Fibroblast of peridontal ligament (primary cell): ENCODE measurements around the gene CCDC122.
A peak's percentile ranks its signal among the peaks of the same experiment; 100 is the strongest.

ENCODE experiments used
- DNase-seq: peaks from one replicate; pipeline ENCODE4 v3.0.0-alpha.2; 2010; ENCODE audit errors: extremely low read depth

Gene CCDC122

DNA sequence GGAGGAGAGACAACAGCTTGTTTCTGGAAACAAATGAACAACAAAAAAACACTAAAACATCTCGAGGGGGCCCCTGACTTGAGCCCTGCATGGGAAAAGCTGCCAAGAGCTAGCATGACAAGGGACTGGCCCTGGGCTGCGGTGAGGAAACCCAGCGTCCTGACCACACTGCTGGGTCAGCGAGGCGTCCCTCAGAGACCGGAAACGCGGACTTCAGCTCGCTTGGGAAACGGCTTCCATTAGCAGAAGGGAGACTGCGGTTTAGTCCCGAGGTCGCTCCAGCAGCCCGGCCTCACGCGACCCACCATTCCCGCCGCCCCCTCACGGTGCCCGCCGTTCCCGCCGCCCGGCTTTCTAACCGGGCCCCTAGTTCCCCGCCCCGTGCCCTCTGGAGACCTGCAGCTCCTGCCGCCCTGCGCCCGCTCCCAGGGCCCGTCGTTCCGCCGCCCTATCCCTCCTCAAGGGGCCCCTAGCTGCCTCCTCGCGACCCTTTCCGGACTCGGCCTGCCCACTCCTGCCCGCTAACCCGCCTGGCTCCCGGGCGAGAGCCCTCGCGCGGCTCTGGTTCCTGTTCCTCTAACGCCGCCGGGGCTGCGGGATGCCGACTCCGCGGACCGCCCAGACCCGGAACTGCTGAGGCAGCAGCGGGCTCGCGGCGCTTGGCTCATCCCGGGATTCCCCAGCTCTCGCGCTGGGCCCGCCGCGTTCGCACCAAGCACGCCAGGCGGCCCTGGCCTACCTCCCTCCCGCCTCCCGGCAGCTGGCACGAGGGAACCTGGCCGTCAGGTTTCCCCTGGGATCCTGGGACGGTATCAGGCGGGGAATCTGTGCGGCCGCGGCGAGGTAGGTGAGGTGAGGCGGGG is at the start of gene CCDC122:
CCDC122 (minus strand) TSS at position 849 of the 863 bp plus-strand sequence. CDS start 10,364 bp downstream, outside the sequence.
- peak; percentile 75 for DNase-seq

DNA sequence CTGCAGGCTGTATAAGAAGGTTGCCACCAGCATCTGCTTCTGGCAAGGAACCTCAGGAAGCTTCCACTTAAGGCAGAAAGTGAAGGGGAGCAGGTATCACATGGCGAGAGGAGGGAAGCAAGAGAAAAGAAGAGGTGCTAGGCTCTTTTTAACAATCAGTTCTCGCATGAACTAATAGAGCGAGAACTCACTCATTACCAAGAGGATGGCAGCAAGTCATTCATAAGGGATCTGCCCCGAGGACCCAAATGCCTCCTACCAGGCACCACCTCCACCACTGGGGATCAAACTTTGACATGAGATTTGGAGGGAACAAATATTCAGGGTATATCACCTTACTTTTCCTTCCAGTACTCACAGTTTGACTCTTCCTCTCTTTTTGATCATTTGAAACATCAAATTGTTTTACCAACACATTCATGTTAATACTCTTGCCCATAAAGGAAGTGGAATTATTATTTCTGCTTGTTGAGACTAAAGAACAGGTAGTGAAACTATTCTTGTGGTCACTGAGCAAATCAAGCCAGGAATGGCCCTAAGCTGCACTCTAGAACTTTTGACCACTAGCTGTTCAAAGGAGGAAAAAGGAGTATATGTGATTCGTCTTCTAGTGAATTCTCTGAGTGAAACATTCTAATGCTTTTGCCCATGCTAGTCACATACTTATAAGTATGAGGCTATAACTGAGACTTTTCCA is 45.2 kb upstream of the CCDC122 start:
- no peak for DNase-seq

DNA sequence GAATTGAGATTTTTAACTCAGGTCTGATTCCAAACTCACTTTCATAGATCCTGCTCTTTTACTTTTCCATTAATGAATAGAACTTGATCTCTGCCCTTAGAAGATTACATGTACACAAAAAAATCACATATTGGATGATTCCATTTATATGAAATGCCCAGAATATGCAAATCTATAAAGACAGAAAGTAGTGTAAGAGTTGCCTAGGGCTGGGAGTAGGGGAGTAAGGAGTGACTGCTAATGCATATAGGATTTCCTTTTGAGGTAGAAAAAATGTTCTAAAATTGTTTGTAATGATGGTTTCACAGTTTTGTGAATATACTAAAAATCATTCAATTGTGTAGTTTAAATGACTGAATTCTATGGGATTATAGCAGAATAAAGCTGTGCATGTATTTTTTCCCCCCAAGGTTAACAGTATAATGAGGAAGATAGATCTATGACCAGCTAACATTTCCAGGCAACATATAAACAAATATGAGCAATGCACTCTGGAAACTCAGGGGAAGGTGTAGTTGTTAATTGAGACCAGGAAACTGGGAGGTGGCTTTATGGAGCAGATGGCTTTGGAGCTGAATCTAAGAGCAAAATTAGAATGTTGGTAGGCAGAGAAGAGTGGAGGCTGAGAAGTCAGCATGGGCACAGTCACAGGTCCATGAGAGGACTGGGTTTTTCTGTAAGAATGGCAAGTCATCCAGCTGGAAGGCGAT is 41.6 kb upstream of the CCDC122 start:
- DNase-seq, result no peak

DNA sequence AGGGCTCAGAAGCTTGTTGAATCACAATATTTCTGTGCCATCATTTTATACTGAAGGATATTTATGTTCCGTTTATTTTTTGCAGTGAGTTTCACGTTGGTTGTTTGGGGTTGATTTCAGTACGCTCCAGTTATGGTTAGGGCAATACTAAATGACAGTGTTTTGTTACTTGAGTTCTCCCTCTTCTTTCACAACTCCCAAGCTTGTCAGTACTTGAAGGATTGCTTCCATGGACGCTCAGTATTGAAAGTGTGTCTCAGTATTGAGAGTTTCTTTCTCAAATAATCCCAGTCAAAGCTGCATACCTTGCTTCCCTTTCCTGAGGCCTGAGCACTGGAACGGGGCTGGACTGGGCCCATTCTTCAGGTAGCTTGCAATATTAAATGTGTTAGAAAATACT is 39.1 kb upstream of the CCDC122 start:
- no peak for DNase-seq

DNA sequence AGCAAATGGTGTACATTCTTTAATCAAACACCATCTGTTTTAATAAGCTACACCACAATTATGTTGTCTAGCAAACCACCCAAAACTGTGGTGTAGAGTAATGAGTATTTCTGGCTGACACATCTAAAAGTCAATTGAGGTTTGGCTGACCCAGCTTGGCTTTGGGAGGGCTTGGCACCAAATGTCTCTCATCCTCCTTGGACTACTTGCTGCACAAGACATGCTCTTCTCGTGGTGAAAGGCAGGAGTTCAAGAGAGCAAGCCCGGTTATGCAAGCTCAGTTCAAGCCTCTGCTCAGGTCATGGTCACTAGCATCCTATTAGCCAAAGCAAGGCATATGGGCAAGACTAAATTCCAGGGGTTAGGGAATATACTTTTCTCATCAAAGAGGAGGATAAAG is 37.3 kb upstream of the CCDC122 start:
- peak; percentile 29 for DNase-seq

DNA sequence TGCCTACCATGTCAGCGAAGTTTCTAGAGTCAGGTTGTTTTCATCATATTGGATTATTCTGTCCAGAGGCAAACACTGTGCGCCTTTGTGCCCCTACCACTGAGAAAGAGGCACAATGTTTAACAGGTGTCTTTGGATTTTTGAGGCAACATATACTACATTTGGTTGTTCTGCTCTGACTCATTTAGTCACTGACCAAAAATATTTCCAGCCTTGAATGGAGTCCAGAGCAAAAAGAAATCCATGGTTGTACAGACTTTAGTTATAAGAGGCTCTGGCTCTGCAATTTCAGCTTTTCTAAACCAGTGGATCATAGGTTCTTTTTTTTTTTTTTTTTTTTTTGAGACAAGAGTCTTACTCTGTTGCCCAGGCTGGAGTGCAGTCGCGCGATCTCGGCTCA is 35.9 kb upstream of the CCDC122 start:
- peak; percentile 80 for DNase-seq

DNA sequence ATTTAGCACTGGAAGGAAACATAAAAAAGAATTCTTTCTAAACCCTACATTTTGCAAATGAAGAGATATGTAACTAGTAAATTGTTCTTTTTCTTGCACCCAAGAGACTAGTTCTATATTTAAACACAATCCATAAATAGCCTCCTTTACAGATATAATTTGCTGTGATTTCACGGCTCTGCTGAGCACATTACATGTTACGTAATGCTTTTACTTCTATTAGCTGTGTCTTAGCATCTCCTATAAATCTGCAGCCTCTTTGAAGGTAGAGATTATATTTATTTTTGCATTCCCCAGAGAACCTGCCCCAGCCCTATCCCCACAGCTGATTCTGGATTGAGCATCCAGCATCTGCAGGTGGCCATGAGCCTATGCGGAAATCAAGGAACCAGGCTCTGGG is 32.3 kb upstream of the CCDC122 start:
- no peak for DNase-seq

DNA sequence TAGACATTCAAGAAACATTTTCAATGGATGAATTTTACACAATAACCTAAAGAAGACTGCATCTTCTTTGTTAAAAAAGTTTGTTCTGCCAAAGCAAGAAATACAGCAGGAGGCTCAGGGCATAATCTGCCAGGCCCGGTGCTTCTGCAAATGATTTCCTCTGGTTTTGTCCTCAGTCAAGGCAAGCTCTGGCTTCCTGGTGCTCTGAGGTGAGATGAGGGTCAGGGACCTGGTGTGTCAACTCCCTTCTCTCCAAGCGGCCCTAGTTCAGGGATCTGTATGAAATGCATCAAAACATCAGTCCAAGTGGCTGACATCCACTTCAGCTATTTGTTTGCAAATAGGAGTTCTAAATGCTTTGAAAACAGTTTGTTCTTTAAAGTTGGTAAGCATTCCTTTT is 31.7 kb upstream of the CCDC122 start:
- no peak for DNase-seq

GRCh38 chr13:43910856-43911255 is 31.3 kb upstream of the CCDC122 start:
- no peak for DNase-seq

DNA sequence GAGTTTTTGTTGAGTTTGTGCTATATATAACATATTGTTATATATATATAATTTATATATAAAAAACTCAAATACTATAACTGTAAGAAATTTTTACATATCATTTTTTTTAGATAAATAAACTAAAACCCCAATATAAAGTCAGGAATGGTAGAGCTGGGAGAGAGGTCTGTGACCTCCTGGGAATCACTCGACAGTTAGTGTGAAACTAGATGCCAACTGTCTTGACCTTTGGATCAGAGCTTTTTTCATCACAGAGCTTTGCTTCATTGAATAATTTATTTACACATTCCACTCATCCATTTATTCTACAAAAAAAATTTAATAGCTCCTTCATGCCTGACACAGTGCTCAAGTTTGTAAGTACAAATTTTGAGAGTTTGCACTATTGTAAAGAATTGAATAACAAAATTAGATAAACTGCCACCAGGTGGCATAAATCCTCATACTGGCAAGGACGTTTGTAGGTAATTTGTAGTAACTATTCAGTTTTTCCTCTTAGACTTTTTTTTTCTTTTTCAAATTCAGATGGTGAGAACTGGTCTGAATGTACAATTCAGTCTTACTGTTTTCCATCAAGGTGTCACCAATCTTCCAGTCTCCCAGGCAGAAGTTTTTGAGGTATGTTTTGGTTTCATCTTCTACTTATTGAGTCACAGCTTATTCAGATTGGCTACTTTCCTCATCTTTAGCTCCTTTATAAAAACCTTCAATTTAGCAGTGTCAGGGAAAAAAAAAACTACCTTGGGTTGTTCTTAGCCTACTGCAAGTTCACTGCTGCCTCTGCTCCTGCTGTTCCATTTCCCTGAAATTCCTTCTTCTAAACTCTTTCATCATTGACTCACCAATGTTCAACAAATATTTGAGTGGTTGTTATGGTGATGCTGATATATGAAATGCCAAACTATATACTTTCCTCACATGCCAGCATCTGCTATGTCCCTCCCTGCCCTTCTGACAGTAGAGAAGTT is 28.9 kb upstream of the CCDC122 start:
- peak; percentile 81 for DNase-seq

- DNase-seq, result peak; percentile 89
These were observed 26.0 kb upstream of the CCDC122 start for GRCh38 chr13:43905435-43906031.

- peak; percentile 81 for DNase-seq
These were observed 16.4 kb upstream of the CCDC122 start for GRCh38 chr13:43895940-43896339.

- DNase-seq, result no peak
These were observed 14.9 kb upstream of the CCDC122 start for GRCh38 chr13:43894438-43894837.

GRCh38 chr13:43884222-43884621 is 4.7 kb upstream of the CCDC122 start:
- peak; percentile 25 for DNase-seq

DNA sequence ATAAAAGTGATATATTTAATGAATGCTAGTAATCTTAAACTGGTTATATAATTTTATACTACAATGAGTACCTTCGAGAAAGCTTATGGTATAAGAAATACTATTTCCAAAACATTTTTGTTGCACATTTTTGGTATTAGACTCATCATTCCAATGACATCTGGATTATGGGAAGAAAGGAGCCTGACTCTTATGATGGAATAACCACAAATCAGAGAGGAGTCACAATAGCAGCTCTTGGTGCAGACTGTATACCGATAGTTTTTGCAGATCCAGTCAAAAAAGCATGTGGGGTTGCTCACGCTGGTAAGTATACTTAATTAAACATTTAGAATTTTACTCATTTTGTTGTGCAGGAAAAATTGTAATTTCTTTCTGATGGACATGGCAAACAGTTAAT is 4.1 kb upstream of the CCDC122 start:
- peak; percentile 75 for DNase-seq

GRCh38 chr13:43881580-43881979 is 2.0 kb upstream of the CCDC122 start:
- DNase-seq, result no peak

GRCh38 chr13:43880926-43881325 is 1.4 kb upstream of the CCDC122 start:
- DNase-seq, result peak; percentile 70

GRCh38 chr13:43880214-43880855 is 795 bp upstream of the CCDC122 start:
- no peak for DNase-seq

DNA sequence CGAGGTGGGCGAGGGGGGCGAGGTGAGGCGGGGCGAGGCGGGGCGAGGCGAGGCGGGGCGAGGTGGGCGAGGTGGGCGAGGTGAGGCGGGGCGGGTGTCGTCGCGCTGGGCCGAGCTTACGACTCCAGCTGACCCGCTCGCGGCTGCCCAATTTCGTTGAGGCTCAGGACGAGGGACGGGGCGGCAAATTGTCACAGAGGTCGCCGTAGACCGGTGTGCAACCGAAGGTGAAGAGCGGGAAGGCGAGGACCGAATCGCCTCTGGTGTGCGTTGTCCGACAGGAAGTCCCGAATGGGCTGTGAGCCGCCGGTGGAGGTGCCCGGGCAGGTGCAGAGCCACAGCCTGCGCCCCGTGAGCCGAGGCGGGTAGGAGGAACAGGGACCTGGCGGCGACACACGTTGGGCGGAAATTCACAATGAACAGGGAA is 228 bp upstream of the CCDC122 start, which contains the start of gene LACC1:
LACC1 (plus strand) TSS at position 150 of the 427 bp plus-strand sequence. CDS start 1,082 bp downstream, outside the sequence.
- DNase-seq, result no peak

DNA sequence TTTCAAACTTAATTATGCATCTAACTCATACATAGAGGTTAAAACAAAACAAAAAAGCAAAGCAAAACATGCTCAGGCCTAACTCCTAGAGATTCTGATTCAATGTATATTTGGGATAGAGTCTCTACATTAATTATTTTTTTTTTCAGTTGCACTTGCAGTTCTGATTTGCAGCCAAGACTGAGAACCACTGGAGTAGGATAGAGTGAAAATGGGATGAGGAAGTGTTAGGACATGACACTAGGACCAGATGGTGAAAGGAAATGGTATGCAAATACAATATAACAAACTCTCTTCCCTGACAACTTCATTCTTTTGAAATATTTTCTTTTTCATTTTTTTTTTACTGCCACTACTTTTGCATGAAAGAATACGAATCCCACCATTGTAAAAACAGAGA is 1.8 kb downstream of the CCDC122 start:
- DNase-seq, result no peak
